Activated effector memory CD4-positive, alpha-beta T cell treated with anti-CD3 and anti-CD28 coated beads, Interleukin-2, amount 50 U/mL, for 16 hours (primary cell): ENCODE results near the gene GTPBP8.

Experiments
- DNase-seq: peaks from one replicate; pipeline ENCODE4 v3.0.0-alpha.2; 2020

Gene GTPBP8

GRCh38 chr3:112990672-112991602 is at the start of gene GTPBP8:
Gene GTPBP8, plus strand, starts transcription at chr3:112990984. Its CDS starts 16 bp downstream, at chr3:112991000.
- peak; percentile 95 for DNase-seq

- DNase-seq = no peak
Measured at GRCh38 chr3:112948346-112948838, 42.4 kb upstream of the GTPBP8 start.

GRCh38 chr3:112956351-112956750 is 34.4 kb upstream of the GTPBP8 start:
- DNase-seq = no peak

- DNase-seq = no peak
Measured at GRCh38 chr3:112958811-112959560, 31.8 kb upstream of the GTPBP8 start.

- DNase-seq = no peak
Measured at GRCh38 chr3:112963683-112964082, 27.1 kb upstream of the GTPBP8 start.

- DNase-seq = no peak
Measured at GRCh38 chr3:112965656-112966055, 25.1 kb upstream of the GTPBP8 start.

GRCh38 chr3:112966633-112967032 is 24.2 kb upstream of the GTPBP8 start:
- DNase-seq = no peak

GRCh38 chr3:112967425-112967824 is 23.4 kb upstream of the GTPBP8 start:
- no peak for DNase-seq

GRCh38 chr3:112967828-112968227 is 23.0 kb upstream of the GTPBP8 start:
- DNase-seq = no peak

- DNase-seq = no peak
Measured at GRCh38 chr3:112972158-112972557, 18.6 kb upstream of the GTPBP8 start.

GRCh38 chr3:112973325-112974177 is 17.2 kb upstream of the GTPBP8 start:
- DNase-seq = peak; percentile 82

GRCh38 chr3:112974178-112974517 is 16.6 kb upstream of the GTPBP8 start:
- DNase-seq = no peak

- DNase-seq = no peak
Measured at GRCh38 chr3:112974894-112975293, 15.9 kb upstream of the GTPBP8 start, which contains the start of gene CD200R1. Gene CD200R1, minus strand, starts transcription at chr3:112975103. Its CDS starts 246 bp downstream, at chr3:112974857.

- DNase-seq = no peak
Measured at GRCh38 chr3:112976001-112976400, 14.8 kb upstream of the GTPBP8 start.

- DNase-seq = no peak
Measured at GRCh38 chr3:112976953-112977352, 13.8 kb upstream of the GTPBP8 start.

- DNase-seq = no peak
Measured at GRCh38 chr3:112979244-112979832, 11.4 kb upstream of the GTPBP8 start.

- no peak for DNase-seq
Measured at GRCh38 chr3:112980080-112980479, 10.7 kb upstream of the GTPBP8 start.

GRCh38 chr3:112982710-112983109 is 8.1 kb upstream of the GTPBP8 start:
- no peak for DNase-seq

- DNase-seq = peak; percentile 76
Measured at GRCh38 chr3:112984485-112984884, 6.3 kb upstream of the GTPBP8 start.

- DNase-seq = no peak
Measured at GRCh38 chr3:112987710-112988334, 3.0 kb upstream of the GTPBP8 start.

GRCh38 chr3:112995800-112996199 is 5.0 kb downstream of the GTPBP8 start:
- no peak for DNase-seq

- DNase-seq = no peak
Measured at GRCh38 chr3:113000691-113001090, 9.9 kb downstream of the GTPBP8 start.
